HG02759 (cell line): ENCODE data around the gene GPR142.

ENCODE experiments used
- ATAC-seq: cut with Tn5 transposase; IDR thresholded peaks from one replicate; pipeline ENCODE4 v1.9.1; 2021; ENCODE audit warnings: mild to moderate bottlenecking, moderate library complexity; ENCODE audit not compliant: unreplicated experiment

GPR142 gene

GRCh38 chr17:74368341-74369081 is 1.2 kb downstream of the GPR142 start:
- no peak for ATAC-seq

GRCh38 chr17:74369221-74369620 is 1.9 kb downstream of the GPR142 start:
- no peak for ATAC-seq

- ATAC-seq, result no peak
These were observed 2.6 kb downstream of the GPR142 start for GRCh38 chr17:74369665-74370490.

- no peak for ATAC-seq
These were observed 4.4 kb downstream of the GPR142 start for GRCh38 chr17:74371653-74372147.

GRCh38 chr17:74372426-74372825 is 5.1 kb downstream of the GPR142 start:
- ATAC-seq, result no peak

GRCh38 chr17:74373838-74374606 is 6.7 kb downstream of the GPR142 start:
- no peak for ATAC-seq

- ATAC-seq, result no peak
These were observed 7.6 kb downstream of the GPR142 start for GRCh38 chr17:74374858-74375257.

- ATAC-seq, result no peak
These were observed 12.3 kb downstream of the GPR142 start for GRCh38 chr17:74379495-74380085.

- no peak for ATAC-seq
These were observed 13.0 kb downstream of the GPR142 start for GRCh38 chr17:74380086-74380958.

GRCh38 chr17:74380959-74381808 is 13.9 kb downstream of the GPR142 start:
- no peak for ATAC-seq

- no peak for ATAC-seq
These were observed 15.8 kb downstream of the GPR142 start for GRCh38 chr17:74383141-74383540.

- ATAC-seq, result no peak
These were observed 17.9 kb downstream of the GPR142 start for GRCh38 chr17:74385201-74385600.

GRCh38 chr17:74386386-74386785 is 19.1 kb downstream of the GPR142 start:
- no peak for ATAC-seq

- no peak for ATAC-seq
These were observed 20.3 kb downstream of the GPR142 start for GRCh38 chr17:74387365-74388218.

GRCh38 chr17:74389084-74389753 is 21.9 kb downstream of the GPR142 start:
- no peak for ATAC-seq

GRCh38 chr17:74389937-74390679 is 22.8 kb downstream of the GPR142 start:
- ATAC-seq, result no peak
